ENCODE results near the gene SCLY. TPM values are rescaled to one million over a fixed set of nuclear protein-coding genes. Genes with fewer than 3 reads are reported as not detected.

SCLY gene
- total and polyA plus RNA-seq, 2 of the 13 experiments (the other 11 are each of a cell fraction or from before 2014, with no cell fraction given): 27.9 to 38.6 TPM

DNA sequence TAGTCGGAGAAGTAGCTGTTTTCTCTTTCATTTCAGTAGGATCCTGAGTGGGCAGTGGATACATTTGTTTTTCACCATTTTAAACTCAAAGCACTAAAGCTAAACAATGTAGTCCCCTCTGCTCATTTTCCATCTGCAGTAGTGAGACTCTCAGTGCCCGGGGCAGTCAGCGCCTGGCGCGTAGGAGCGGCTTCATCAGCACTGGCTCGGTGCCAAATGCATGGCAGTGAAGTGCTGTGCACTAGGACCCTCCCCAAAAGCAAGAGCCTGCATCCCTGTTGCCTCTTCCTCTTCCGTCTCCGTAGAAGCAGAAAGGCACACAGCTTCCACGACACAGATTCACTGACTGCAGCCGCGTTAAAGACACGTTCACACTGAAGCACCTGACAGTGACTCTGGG lies 20.3 kb downstream of the SCLY start:
- intact Hi-C loops (cut with micrococcal nuclease; ENCODE audit: unreplicated experiment) (no loop called here), in situ Hi-C loops (cut with HindIII; ENCODE audit: extremely low pct_ligation_motif_present, low pct_unique_long_range_greater_than_20kb) (no loop called here)
- BruUV-seq (replicated peaks): no TSS peak
- no peak overlapping the region for H2AFZ ChIP-seq (ENCODE audit: low read length)
- FAIRE-seq: no peak
- CTCF ChIA-PET (ENCODE audit: low intra/inter-chr PET ratio, low total read pairs): no interaction called here
- POLR2A ChIA-PET: interaction anchor here (1.5 kb wide), 1 partner anchor 20 kb away, joined by 12 read pairs; the partner anchor contains the start of gene SCLY
- ATAC-seq: no peak
- peaks cover 7% of the 10 kb centered on the region; the same call in 1 of the 2 replicates for H3K9me3 ChIP-seq (ENCODE audit: low read length)
- H3K4me2 ChIP-seq (ENCODE audit: low read depth, low read length): no peak overlapping the region
- H3K9ac ChIP-seq (ENCODE audit: insufficient read depth, low read depth, low read length): no peak overlapping the region
- H3K4me1 ChIP-seq (ENCODE audit: insufficient read depth, low read length): peaks cover 48% of the 10 kb centered on the region
- no peaks in the 10 kb centered on the region for H3K27me3 ChIP-seq (ENCODE audit: control insufficient read depth in 1 of 2, insufficient read depth in 2 of 2, low read length in 2 of 2)
- H4K20me1 ChIP-seq (ENCODE audit: insufficient read depth, low read length): no peaks in the 10 kb centered on the region
- TF ChIP-seq ZNF567 (CRISPR knock-in tag; IDR thresholded peaks at IDR 0.05; ENCODE audit: borderline replicate concordance) (no peak), FOXP4 (CRISPR knock-in tag; IDR thresholded peaks at IDR 0.05) (no peak)
- H3K79me2 ChIP-seq (ENCODE audit: insufficient read depth, low read length): peaks cover 4% of the 10 kb centered on the region
- no peak overlapping the region for H3K4me3 ChIP-seq (replicated peaks in 1 of 3; ENCODE audit: insufficient read depth in 1 of 3, low read depth in 2 of 3, low read length in 3 of 3)
- WGBS (ENCODE audit: low lambda C conversion rate): 97% methylated on average over 13 of the region's 13 CpGs
- peaks cover 25 to 45% of the 10 kb centered on the region in 2 experiments for H3K36me3 ChIP-seq (replicated peaks in 1 of 2; ENCODE audit: control insufficient read depth in 1 of 2, insufficient read depth in 2 of 2, low read length in 2 of 2)
- no peak overlapping the region for H3K27ac ChIP-seq (ENCODE audit: extremely low read length, insufficient read depth, low read length)
- DNase-seq (ENCODE audit: low spot score): no peak

GRCh38 chr2:238081561-238081960 lies 20.8 kb downstream of the SCLY start:
- no TSS peak for BruUV-seq (replicated peaks)
- Histone ChIP-seq H3K9ac (ENCODE audit: insufficient read depth, low read depth, low read length) (no peak overlapping the region), H3K36me3 (replicated peaks in 1 of 2; ENCODE audit: control insufficient read depth in 1 of 2, insufficient read depth in 2 of 2, low read length in 2 of 2) (peaks cover 27 to 45% of the 10 kb centered on the region in 2 experiments), H3K9me3 (ENCODE audit: low read length) (peaks cover 7% of the 10 kb centered on the region; the same call in 1 of the 2 replicates), H3K4me2 (ENCODE audit: low read depth, low read length) (no peak overlapping the region), H3K4me1 (ENCODE audit: insufficient read depth, low read length) (peaks cover 46% of the 10 kb centered on the region), H3K79me2 (ENCODE audit: insufficient read depth, low read length) (peaks cover 4% of the 10 kb centered on the region), H2AFZ (ENCODE audit: low read length) (no peak overlapping the region), H3K27me3 (ENCODE audit: control insufficient read depth in 1 of 2, insufficient read depth in 2 of 2, low read length in 2 of 2) (no peaks in the 10 kb centered on the region), H3K27ac (ENCODE audit: extremely low read length, insufficient read depth, low read length) (no peak overlapping the region), H3K4me3 (replicated peaks in 1 of 3; ENCODE audit: insufficient read depth in 1 of 3, low read depth in 2 of 3, low read length in 3 of 3) (no peak overlapping the region), H4K20me1 (ENCODE audit: insufficient read depth, low read length) (no peaks in the 10 kb centered on the region)
- POLR2A ChIA-PET: interaction anchor here (1.5 kb wide), 1 partner anchor 20 kb away, joined by 12 read pairs; the partner anchor contains the start of gene SCLY
- CTCF ChIA-PET (ENCODE audit: low intra/inter-chr PET ratio, low total read pairs): no interaction called here
- intact Hi-C loops (cut with micrococcal nuclease; ENCODE audit: unreplicated experiment): no loop called here
- in situ Hi-C loops (cut with HindIII; ENCODE audit: extremely low pct_ligation_motif_present, low pct_unique_long_range_greater_than_20kb): no loop called here
- TF ChIP-seq, protein P1, sequence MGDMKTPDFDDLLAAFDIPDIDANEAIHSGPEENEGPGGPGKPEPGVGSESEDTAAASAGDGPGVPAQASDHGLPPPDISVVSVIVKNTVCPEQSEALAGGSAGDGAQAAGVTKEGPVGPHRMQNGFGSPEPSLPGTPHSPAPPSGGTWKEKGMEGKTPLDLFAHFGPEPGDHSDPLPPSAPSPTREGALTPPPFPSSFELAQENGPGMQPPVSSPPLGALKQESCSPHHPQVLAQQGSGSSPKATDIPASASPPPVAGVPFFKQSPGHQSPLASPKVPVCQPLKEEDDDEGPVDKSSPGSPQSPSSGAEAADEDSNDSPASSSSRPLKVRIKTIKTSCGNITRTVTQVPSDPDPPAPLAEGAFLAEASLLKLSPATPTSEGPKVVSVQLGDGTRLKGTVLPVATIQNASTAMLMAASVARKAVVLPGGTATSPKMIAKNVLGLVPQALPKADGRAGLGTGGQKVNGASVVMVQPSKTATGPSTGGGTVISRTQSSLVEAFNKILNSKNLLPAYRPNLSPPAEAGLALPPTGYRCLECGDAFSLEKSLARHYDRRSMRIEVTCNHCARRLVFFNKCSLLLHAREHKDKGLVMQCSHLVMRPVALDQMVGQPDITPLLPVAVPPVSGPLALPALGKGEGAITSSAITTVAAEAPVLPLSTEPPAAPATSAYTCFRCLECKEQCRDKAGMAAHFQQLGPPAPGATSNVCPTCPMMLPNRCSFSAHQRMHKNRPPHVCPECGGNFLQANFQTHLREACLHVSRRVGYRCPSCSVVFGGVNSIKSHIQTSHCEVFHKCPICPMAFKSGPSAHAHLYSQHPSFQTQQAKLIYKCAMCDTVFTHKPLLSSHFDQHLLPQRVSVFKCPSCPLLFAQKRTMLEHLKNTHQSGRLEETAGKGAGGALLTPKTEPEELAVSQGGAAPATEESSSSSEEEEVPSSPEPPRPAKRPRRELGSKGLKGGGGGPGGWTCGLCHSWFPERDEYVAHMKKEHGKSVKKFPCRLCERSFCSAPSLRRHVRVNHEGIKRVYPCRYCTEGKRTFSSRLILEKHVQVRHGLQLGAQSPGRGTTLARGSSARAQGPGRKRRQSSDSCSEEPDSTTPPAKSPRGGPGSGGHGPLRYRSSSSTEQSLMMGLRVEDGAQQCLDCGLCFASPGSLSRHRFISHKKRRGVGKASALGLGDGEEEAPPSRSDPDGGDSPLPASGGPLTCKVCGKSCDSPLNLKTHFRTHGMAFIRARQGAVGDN (CRISPR knock-in tag; IDR thresholded peaks at IDR 0.05): peak; percentile 26; the same call in 1 of the 2 replicates
- no peak for TF ChIP-seq ZFP36 (IDR thresholded peaks at IDR 0.05; ENCODE audit: borderline replicate concordance, low read depth, low read length, partially characterized antibody)
- TF ChIP-seq SETDB1 (CRISPR knock-in tag; IDR thresholded peaks at IDR 0.05; ENCODE audit: borderline replicate concordance): 0 out of 2 replicates have a peak, but pooled peaks have one; percentile 27
- 0 out of 2 replicates have a peak, but pooled peaks have one; percentile 29 for TF ChIP-seq ZNF776 (CRISPR knock-in tag; IDR thresholded peaks at IDR 0.05)
- FAIRE-seq (no peak), DNase-seq (ENCODE audit: low spot score) (no peak), ATAC-seq (no peak)
- 98% methylated on average over 16 of the region's 16 CpGs for WGBS (ENCODE audit: low lambda C conversion rate)
